ENCODE data around the gene JPH4. TPM values are rescaled to one million over a fixed set of nuclear protein-coding genes. Genes with fewer than 3 reads are reported as not detected.

JPH4 gene
- total RNA-seq, 2 experiments from 2014 or later, result not detected

GRCh38 chr14:23570806-23571483, 7.6 kb downstream of the JPH4 start:
- Mint-ChIP-seq H3K4me1 (peaks cover 44% of the 10 kb centered on the region), H3K36me3 (ENCODE audit: low read depth) (peaks cover 11% of the 10 kb centered on the region), H3K27ac (no peak overlapping the region), H3K27me3 (peaks cover 19% of the 10 kb centered on the region), H3K9me3 (no peaks in the 10 kb centered on the region), H3K4me3 (no peak overlapping the region)
- POLR2A ChIA-PET, result no interaction called here
- CTCF ChIA-PET, result interaction anchor here (0.6 to 1.6 kb wide), 4 partner anchors 9 to 20 kb away, joined by 3 to 7 read pairs (median 3); no protein-coding TSS in a partner anchor
- DNase-seq, result no peak

- Mint-ChIP-seq H3K4me1 (peaks cover 48% of the 10 kb centered on the region), H3K36me3 (ENCODE audit: low read depth) (peaks cover 24% of the 10 kb centered on the region), H3K27ac (peak overlapping the region; percentile 69), H3K9me3 (no peaks in the 10 kb centered on the region), H3K27me3 (peaks cover 9% of the 10 kb centered on the region), H3K4me3 (no peak overlapping the region)
- CTCF ChIA-PET, result interaction anchor here (1.0 to 2.0 kb wide), 3 partner anchors 10 to 22 kb away, joined by 3 to 9 read pairs (median 4); no protein-coding TSS in a partner anchor
- peak; percentile 32 for DNase-seq
- POLR2A ChIA-PET, result no interaction called here
These were observed 9.0 kb downstream of the JPH4 start for GRCh38 chr14:23569443-23570151.

- ChIA-PET CTCF (interaction anchor here (0.6 to 2.3 kb wide), 5 partner anchors 9 to 93 kb away, joined by 3 to 9 read pairs (median 4); no protein-coding TSS in a partner anchor), POLR2A (interaction anchor here (0.7 kb wide), 1 partner anchor 12 kb away, joined by 3 read pairs; no protein-coding TSS in a partner anchor)
- peak overlapping the region; percentile 97 for H3K27ac Mint-ChIP-seq
- DNase-seq, result no peak
- H3K9me3 Mint-ChIP-seq, result no peaks in the 10 kb centered on the region
- H3K4me3 Mint-ChIP-seq, result peak overlapping the region; percentile 97
- H3K4me1 Mint-ChIP-seq, result peaks cover 54% of the 10 kb centered on the region
- H3K36me3 Mint-ChIP-seq (ENCODE audit: low read depth), result peaks cover 31% of the 10 kb centered on the region
- H3K27me3 Mint-ChIP-seq, result peaks cover 8% of the 10 kb centered on the region
These were observed 9.8 kb downstream of the JPH4 start for GRCh38 chr14:23568600-23569331.

GRCh38 chr14:23568021-23568599, 10.5 kb downstream of the JPH4 start:
- Mint-ChIP-seq H3K36me3 (ENCODE audit: low read depth) (peaks cover 32% of the 10 kb centered on the region), H3K27me3 (peaks cover 5% of the 10 kb centered on the region), H3K9me3 (no peaks in the 10 kb centered on the region), H3K27ac (peak overlapping the region; percentile 97), H3K4me1 (peaks cover 53% of the 10 kb centered on the region), H3K4me3 (peak overlapping the region; percentile 97)
- ChIA-PET CTCF (interaction anchor here (0.6 to 2.3 kb wide), 5 partner anchors 8 to 93 kb away, joined by 3 to 9 read pairs (median 4); no protein-coding TSS in a partner anchor), POLR2A (interaction anchor here (0.6 kb wide), 1 partner anchor 94 kb away, joined by 3 read pairs; no protein-coding TSS in a partner anchor)
- DNase-seq, result no peak

- peaks cover 37% of the 10 kb centered on the region for H3K36me3 Mint-ChIP-seq (ENCODE audit: low read depth)
- POLR2A ChIA-PET, result interaction anchor here (0.6 kb wide), 2 partner anchors 19 to 94 kb away, joined by 3 to 4 read pairs; no protein-coding TSS in a partner anchor
- DNase-seq, result peak; percentile 92
- H3K27me3 Mint-ChIP-seq, result peaks cover 5% of the 10 kb centered on the region
- CTCF ChIA-PET, result interaction anchor here (0.6 to 2.3 kb wide), 4 partner anchors 8 to 89 kb away, joined by 3 to 5 read pairs (median 4); no protein-coding TSS in a partner anchor
- H3K4me1 Mint-ChIP-seq, result peaks cover 51% of the 10 kb centered on the region
- no peaks in the 10 kb centered on the region for H3K9me3 Mint-ChIP-seq
- peak within 1 kb of the TSS; percentile 97 for H3K27ac Mint-ChIP-seq
- H3K4me3 Mint-ChIP-seq, result peak within 1 kb of the TSS; percentile 97
These were observed 11.2 kb downstream of the JPH4 start, which contains the start of gene AP1G2 for GRCh38 chr14:23567186-23568020. AP1G2 (minus strand) TSS chr14:23567791; CDS start chr14:23567314, 477 bp downstream.

- Mint-ChIP-seq H3K36me3 (ENCODE audit: low read depth) (peaks cover 39% of the 10 kb centered on the region), H3K4me3 (peak overlapping the region; percentile 97), H3K27ac (peak overlapping the region; percentile 97), H3K9me3 (no peaks in the 10 kb centered on the region), H3K27me3 (no peaks in the 10 kb centered on the region), H3K4me1 (peaks cover 46% of the 10 kb centered on the region)
- CTCF ChIA-PET, result interaction anchor here (0.9 to 2.3 kb wide), 3 partner anchors 9 to 88 kb away, joined by 3 to 5 read pairs (median 4); no protein-coding TSS in a partner anchor
- DNase-seq, result no peak
- POLR2A ChIA-PET, result interaction anchor here (0.6 kb wide), 2 partner anchors 9 to 20 kb away, joined by 3 to 4 read pairs; no protein-coding TSS in a partner anchor
These were observed 11.8 kb downstream of the JPH4 start for GRCh38 chr14:23566778-23567185.

GRCh38 chr14:23566112-23566777, 12.3 kb downstream of the JPH4 start:
- H3K27me3 Mint-ChIP-seq, result no peaks in the 10 kb centered on the region
- peak overlapping the region; percentile 97 for H3K4me3 Mint-ChIP-seq
- peaks cover 42% of the 10 kb centered on the region for H3K36me3 Mint-ChIP-seq (ENCODE audit: low read depth)
- POLR2A ChIA-PET, result interaction anchor here (0.6 kb wide), 2 partner anchors 8 to 20 kb away, joined by 3 to 4 read pairs; no protein-coding TSS in a partner anchor
- CTCF ChIA-PET, result interaction anchor here (1.5 to 2.3 kb wide), 2 partner anchors 9 to 88 kb away, joined by 4 to 5 read pairs; no protein-coding TSS in a partner anchor
- no peaks in the 10 kb centered on the region for H3K9me3 Mint-ChIP-seq
- H3K4me1 Mint-ChIP-seq, result peaks cover 46% of the 10 kb centered on the region
- H3K27ac Mint-ChIP-seq, result peak overlapping the region; percentile 97
- no peak for DNase-seq

GRCh38 chr14:23565626-23566025, 13.0 kb downstream of the JPH4 start:
- no peak overlapping the region for H3K27ac Mint-ChIP-seq
- peaks cover 46% of the 10 kb centered on the region for H3K4me1 Mint-ChIP-seq
- H3K27me3 Mint-ChIP-seq, result no peaks in the 10 kb centered on the region
- DNase-seq, result no peak
- H3K9me3 Mint-ChIP-seq, result no peaks in the 10 kb centered on the region
- CTCF ChIA-PET, result no interaction called here
- POLR2A ChIA-PET, result no interaction called here
- peak overlapping the region; percentile 97 for H3K4me3 Mint-ChIP-seq
- H3K36me3 Mint-ChIP-seq (ENCODE audit: low read depth), result peaks cover 46% of the 10 kb centered on the region

- CTCF ChIA-PET, result interaction anchor here (8.6 kb wide), 1 partner anchor 87 kb away, joined by 96 read pairs; no protein-coding TSS in a partner anchor
- POLR2A ChIA-PET, result no interaction called here
- DNase-seq, result no peak
- no peaks in the 10 kb centered on the region for H3K9me3 Mint-ChIP-seq
- peak overlapping the region; percentile 36 for H3K27ac Mint-ChIP-seq
- H3K36me3 Mint-ChIP-seq (ENCODE audit: low read depth), result peaks cover 52% of the 10 kb centered on the region
- no peaks in the 10 kb centered on the region for H3K27me3 Mint-ChIP-seq
- peaks cover 49% of the 10 kb centered on the region for H3K4me1 Mint-ChIP-seq
- H3K4me3 Mint-ChIP-seq, result no peak overlapping the region
These were observed 13.7 kb downstream of the JPH4 start for GRCh38 chr14:23564876-23565275.

GRCh38 chr14:23564181-23564812, 14.3 kb downstream of the JPH4 start:
- peak overlapping the region; percentile 11 for H3K27ac Mint-ChIP-seq
- peaks cover 50% of the 10 kb centered on the region for H3K4me1 Mint-ChIP-seq
- ChIA-PET CTCF (interaction anchor here (1.2 to 8.6 kb wide), 3 partner anchors 8 to 129 kb away, joined by 3 to 96 read pairs (median 4); no protein-coding TSS in a partner anchor), POLR2A (no interaction called here)
- DNase-seq, result no peak
- H3K36me3 Mint-ChIP-seq (ENCODE audit: low read depth), result peaks cover 58% of the 10 kb centered on the region
- no peak overlapping the region for H3K4me3 Mint-ChIP-seq
- no peaks in the 10 kb centered on the region for H3K27me3 Mint-ChIP-seq
- H3K9me3 Mint-ChIP-seq, result no peaks in the 10 kb centered on the region

Data from activated CD4-positive, alpha-beta T cell treated with anti-CD3 and anti-CD28 coated beads, Interleukin-2, amount 10 ng/mL, durations not matched to agents 7 days and 5 days (primary cell).